Liver (tissue), 3 donors: Measurements from ENCODE around the gene ZC3H13.

Experiments
- EGR1 ChIP-seq, 2 donors: IDR thresholded peaks; 2 replicates each; pipeline ENCODE4 v1.6.1; 2016 to 2018; ENCODE audit warnings: antibody characterized with exemption in 2 of 2, low read depth in 2 of 2
- JUND ChIP-seq, 2 donors: IDR thresholded peaks; 2 replicates each; pipeline ENCODE4 v1.6.1; 2016; ENCODE audit warnings: antibody characterized with exemption in 2 of 2
- RAD21 ChIP-seq, 2 donors: IDR thresholded peaks; 2 replicates each; pipeline ENCODE4 v1.6.1; 2016; ENCODE audit warnings: antibody characterized with exemption in 2 of 2, mild to moderate bottlenecking in 2 of 2
- RXRA ChIP-seq, 2 donors: IDR thresholded peaks; 2 replicates each; pipeline ENCODE4 v1.6.1; 2017 to 2018; ENCODE audit warnings: antibody characterized with exemption in 2 of 2, mild to moderate bottlenecking in 1 of 2
- SP1 ChIP-seq: IDR thresholded peaks from 2 replicates; pipeline ENCODE4 v1.6.1; 2018; ENCODE audit warnings: antibody characterized with exemption, mild to moderate bottlenecking
- TAF1 ChIP-seq: conservative IDR thresholded peaks from 2 replicates; pipeline ENCODE4 v1.6.1; 2016; ENCODE audit warnings: antibody characterized with exemption, mild to moderate bottlenecking
- TF ChIP-seq, protein P1 (sequence below): fragments of 150-350 bp; IDR thresholded peaks from 2 replicates; pipeline ENCODE4 v1.5.1; 2017; ENCODE audit warnings: improper control_type of control experiment, low read depth, low read length; ENCODE audit not compliant: missing input control
- TF ChIP-seq, protein P2 (sequence below): IDR thresholded peaks from 2 replicates; pipeline ENCODE4 v1.6.1; 2016; ENCODE audit warnings: antibody characterized with exemption
- TF ChIP-seq, protein P3 (sequence below): IDR thresholded peaks from 2 replicates; pipeline ENCODE4 v1.6.1; 2016; ENCODE audit warnings: antibody characterized with exemption
- donor health status: healthy.
- donor health status: healthy.

DNA sequence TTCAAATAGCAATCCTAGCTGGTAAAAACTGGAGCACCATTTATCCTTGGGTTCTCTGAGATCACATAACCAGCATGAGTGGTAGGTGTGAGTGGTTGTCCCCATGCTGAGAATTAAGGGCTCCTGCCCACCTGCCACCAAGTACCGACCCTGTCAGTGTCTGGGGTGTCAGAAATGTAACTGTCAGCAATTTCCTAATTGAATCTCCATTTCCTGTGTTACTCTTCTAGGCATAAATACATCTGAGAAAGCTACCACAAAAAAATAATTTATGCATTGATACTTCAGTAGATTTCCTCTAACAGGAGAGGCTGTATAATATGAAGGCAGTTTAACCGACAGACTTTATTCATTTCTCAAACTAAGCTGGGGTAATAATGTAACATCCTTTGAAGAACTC, 27.2 kb upstream of the ZC3H13 start:
- TF ChIP-seq TAF1 (no peak), SP1 (no peak), EGR1 (IDR thresholded peaks at IDR 0.05; ENCODE audit: low read depth in 2 of 2) (no peak), RAD21 (IDR thresholded peaks at IDR 0.05) (no peak), RXRA (IDR thresholded peaks at IDR 0.05) (no peak), JUND (IDR thresholded peaks at IDR 0.05) (no peak)
- TF ChIP-seq, protein P1, sequence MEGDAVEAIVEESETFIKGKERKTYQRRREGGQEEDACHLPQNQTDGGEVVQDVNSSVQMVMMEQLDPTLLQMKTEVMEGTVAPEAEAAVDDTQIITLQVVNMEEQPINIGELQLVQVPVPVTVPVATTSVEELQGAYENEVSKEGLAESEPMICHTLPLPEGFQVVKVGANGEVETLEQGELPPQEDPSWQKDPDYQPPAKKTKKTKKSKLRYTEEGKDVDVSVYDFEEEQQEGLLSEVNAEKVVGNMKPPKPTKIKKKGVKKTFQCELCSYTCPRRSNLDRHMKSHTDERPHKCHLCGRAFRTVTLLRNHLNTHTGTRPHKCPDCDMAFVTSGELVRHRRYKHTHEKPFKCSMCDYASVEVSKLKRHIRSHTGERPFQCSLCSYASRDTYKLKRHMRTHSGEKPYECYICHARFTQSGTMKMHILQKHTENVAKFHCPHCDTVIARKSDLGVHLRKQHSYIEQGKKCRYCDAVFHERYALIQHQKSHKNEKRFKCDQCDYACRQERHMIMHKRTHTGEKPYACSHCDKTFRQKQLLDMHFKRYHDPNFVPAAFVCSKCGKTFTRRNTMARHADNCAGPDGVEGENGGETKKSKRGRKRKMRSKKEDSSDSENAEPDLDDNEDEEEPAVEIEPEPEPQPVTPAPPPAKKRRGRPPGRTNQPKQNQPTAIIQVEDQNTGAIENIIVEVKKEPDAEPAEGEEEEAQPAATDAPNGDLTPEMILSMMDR: no peak
- TF ChIP-seq, protein P2, sequence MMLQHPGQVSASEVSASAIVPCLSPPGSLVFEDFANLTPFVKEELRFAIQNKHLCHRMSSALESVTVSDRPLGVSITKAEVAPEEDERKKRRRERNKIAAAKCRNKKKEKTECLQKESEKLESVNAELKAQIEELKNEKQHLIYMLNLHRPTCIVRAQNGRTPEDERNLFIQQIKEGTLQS: no peak
- TF ChIP-seq, protein P3, sequence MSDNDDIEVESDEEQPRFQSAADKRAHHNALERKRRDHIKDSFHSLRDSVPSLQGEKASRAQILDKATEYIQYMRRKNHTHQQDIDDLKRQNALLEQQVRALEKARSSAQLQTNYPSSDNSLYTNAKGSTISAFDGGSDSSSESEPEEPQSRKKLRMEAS: no peak
